RKO (cell line): ENCODE results near the gene ARSB.

Experiments
- DNase-seq: peaks from one replicate; pipeline ENCODE4 v3.0.0-alpha.2; 2016; ENCODE audit warnings: low spot score

Gene ARSB

DNA sequence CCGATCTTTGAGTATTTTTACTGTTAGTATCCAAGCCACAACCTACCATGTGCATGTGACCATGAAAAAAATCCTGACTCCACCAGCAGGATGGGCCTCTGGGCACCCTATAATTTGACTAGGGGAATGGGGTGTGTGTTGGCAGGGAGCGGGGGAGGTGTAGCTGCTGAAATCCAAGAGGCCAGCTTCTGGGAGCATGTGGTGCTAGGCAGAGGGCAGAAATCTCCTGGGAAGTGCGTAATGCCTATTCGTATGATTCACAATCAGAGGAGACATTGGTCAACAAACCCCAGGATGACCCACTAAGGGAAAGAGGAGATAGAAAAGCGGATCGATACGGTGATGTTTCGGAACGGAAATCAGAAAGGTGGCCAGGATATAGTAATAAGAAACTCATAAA lies 149.9 kb downstream of the ARSB start:
- no peak for DNase-seq

DNA sequence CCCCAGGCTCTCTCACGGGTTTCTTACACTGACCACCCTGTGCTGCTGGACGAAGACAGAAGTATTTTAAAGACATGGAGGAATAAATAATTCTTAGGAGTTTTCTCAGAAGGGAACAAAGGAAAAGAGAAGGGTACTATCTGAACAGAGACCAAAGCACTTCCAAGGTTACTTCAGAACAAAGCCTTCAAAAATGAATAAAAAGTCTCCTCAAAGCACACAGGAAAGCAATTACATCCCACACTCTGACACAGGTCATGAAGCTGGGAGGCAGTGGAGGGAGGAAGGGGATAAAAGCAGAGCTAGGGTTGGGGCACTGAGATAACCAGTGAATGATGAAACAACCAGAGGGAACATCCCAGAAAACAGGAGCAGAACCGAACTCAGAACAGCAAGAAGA lies 151.8 kb downstream of the ARSB start:
- no peak for DNase-seq

DNA sequence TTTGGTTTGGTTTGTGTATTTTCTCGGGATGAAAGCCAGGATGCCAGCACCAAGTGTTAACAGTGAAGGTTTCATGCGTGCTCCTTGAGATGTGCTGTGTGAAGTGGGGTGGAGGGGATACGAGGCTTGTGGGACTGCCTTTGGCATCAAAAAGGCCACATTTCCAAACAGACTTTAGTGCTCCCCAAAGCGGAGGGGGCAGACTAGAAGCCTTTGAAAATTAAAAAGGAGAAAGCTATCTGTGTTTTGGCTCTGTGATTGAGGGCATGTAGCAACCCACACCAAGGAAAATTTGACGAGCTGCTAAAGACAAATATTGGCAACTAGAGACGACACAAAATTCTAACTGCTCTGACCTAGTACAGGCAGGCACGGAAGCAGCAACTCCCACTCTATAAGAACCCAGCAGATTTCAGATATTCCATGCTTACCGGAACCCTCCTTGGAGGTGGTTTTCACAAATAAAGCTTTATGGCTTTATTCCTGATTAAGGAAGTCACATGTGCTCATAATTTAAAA lies 154.5 kb downstream of the ARSB start:
- DNase-seq = no peak

DNA sequence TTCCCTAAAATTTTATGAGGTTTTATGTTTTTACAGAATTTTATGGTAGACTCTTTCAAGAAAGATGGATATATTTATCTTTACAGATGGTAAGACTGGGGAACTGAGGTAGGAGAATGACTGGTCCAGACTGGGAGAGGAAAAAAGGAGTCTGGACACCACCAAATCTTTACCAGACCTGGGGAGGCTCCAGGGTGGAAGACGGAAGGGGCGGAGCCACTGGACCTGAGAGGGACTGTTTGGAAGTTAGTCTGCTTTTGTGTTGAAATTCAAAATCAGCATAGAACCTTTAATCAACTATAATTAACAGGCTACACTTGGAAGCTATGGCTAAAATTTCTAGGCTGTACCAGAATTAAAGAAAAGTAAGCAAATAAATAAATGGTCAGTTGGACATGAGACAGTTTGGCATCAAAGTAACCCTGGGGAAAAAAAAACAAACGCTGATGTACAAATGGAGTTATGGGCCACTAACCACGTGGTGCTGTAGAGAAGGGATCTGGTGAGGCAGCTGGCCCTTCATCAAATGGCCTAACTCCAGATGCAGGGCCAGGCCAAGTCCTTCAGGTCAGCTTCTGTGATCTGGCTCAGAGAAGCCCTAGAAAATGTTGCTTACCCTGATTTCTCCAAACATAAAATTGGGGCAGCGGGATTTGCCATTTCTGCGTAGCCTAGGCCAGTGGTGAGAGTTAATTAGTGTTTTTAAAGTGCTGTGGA lies 155.1 kb downstream of the ARSB start:
- no peak for DNase-seq

DNA sequence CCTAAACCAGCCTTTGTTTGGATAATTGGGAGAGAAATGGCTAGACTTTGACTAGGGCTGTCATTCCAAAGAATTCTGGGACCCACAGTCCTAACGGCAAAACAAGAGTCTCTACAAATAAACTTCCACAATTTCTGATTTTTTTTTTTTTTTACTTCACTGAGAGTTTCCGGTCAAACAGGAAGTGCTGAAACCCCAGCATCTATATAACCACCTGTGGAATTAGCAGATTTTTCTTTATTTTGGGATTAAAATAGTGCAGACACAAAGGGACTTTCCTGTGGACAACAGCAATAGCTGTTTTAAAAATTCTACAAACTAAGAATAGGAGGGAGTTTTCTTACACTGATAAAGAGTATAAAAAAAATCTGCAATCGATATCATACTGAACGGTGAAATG lies 157.4 kb downstream of the ARSB start:
- no peak for DNase-seq

DNA sequence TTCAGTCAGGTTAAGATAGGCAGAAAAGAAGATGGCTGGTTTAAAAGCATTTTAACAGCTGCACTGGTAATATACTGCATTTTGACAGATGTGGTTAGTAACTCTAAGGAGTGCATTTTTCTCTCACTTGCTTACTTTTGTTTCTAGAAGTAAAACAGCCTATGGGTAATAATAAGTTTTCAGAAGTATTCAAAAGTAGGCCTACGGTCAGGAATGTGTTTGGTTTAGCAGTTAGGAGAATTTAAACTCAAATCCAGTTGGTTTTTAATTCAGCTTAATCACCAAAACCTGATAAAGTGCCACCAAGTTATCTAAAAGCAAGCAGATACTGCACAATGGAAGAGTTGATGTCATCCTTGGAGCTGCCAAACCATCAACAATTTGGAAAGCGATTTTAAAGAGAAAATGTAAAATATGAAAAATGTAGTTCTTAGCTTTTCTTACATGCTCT lies 160.3 kb downstream of the ARSB start:
- no peak for DNase-seq

DNA sequence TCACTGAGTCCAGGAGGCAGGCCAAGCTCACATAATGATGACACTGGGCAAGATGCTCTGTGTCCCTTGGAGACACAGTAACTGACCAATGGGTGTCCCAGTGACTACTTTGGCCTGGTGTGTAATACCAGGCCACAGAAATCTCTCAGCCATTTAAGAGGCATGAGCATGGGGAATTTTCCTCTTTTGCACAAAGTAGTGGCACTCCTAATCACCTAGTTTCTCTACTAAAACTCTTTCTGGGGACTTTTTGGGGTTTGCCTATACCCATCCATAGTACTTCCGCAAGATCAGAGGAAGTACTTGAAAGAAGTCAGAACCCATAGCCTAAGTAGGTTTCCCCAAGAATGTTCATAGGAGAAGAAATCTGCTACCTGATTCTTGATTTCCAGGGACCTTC lies 161.9 kb downstream of the ARSB start:
- no peak for DNase-seq

DNA sequence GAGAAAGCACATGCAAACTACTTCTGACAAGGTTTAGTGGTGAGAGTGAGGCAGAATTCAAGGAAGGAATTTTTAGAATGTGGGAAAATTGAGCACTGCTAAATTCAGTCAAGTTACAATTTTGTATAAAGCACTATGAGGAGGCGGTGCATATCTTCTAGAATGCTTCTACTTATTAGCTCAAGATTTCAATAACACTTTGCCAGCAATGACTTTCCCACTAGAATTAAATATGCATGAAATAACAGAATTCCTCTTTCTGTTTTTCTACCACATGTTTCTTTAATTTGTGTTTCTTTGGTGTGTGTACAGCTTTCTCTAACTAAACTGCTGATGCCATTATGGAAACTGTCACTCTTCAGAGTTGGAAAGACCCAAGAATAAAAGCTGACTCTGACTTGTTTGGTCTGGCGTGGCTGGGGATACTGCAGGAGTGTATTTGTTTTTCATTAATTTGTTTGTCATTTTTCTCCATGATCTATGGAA lies 163.5 kb downstream of the ARSB start:
- DNase-seq = no peak

DNA sequence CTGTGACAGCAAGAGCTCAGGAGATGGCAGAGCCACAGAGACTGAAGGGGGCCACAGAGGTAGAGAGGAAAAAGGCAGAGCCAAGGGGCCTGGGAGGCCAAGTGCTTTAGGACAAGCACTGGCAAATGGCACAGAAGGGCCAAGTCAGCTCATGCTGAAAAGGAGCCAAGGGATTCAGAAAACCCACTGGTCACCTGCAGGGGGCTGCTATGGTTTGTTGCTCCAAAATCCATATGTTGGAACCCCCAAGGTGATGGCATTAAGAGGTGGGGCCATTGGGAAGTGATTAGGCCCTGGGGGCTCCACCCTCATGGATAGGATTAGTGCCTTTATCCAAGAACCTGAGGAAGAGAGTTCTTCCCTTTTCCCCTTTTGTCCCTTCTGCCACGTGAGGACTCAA lies 165.4 kb downstream of the ARSB start:
- no peak for DNase-seq

DNA sequence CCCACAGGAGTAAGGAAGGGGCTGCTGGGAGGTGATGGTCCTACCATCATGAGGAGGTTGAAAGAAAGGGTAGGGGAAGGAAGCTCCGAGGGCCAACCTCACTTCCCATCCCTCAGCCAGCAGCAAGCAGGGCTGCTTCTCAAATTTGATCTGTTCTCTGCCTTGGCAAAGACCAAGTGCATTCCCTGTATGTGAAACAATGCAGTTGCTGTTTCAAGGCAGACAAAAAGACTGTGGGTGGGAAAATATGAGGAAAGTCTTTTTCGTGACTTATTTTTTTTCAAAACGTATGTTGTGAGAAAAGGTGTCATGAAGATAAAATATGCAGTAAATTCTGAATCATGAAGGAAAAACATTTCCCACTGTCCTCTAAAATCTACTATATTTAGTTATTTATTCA lies 165.9 kb downstream of the ARSB start:
- no peak for DNase-seq

DNA sequence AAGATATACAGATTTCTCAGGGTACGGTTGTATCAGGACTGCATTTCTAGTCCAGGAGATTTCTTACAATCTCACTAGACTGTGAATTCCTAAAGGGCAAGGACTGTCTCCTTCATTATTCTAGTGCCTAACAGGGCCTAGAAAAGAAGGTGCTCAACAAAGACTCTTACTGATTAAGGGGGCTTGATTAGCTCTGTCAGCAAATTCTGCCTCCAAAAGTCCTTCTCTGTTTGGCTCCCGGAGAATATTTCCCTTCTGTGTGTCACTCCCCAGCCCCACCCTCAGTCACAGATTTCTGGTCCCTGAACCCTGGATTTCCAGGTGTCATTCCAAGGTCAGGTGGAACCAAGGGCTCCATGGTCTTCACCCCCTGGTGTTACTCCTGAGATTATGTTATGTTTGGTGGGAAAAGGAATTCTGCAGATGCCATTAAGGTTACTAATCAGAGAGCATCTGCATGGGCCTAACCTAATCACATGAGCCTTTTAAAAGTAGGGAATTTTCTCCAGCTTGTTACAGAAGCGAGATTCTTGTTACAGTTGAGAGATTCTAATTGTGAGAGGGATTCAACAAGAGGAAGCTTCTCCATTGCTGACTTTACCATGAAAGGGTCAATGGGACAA lies 168.9 kb downstream of the ARSB start:
- DNase-seq = no peak

DNA sequence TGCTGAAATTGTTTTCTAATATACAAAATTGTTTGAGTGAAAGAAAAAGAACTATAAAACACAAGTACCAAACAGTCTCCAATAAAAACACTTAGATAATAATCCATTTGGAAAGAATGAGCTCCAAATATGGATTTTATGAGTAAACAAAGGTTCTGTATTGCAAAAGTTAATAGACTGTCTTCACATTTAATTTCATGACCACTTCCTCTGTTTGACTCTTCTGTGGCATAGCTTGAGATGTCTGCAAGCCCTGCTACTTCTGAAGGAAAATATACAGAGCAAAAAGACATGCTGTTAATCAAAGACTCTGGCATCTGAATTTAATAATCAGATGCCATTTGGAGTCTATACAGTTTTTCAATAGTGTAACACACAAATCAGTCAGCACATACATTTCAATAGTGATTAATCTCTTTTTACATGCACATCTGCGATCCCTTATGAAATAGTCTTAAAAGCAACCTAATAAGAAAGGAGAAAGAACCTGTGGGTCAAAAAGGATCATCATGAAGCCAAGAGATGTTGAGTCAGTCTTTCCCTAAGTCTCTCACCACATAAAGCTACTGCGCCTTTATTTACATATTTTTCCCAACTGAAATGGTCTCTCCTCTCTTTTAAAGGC lies 171.1 kb downstream of the ARSB start:
- no peak for DNase-seq

DNA sequence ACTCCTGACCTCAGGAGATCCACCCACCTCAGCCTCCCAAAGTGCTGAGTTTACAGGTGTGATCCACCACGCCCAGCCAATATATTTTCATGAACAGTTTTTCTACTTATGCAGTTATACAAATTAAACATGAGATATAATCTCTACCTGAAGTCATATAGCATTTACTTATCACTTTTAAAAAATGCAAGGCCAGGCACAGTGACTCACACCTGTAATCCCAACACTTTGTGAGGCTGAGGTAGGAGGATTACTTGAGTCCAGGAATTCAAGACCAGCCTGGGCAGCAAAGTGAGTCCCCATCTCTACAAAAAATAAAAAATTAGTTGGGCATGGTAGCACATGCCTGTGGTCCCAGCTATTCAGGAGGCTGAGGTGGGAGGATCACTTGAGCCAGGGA lies 171.8 kb downstream of the ARSB start:
- DNase-seq = no peak

DNA sequence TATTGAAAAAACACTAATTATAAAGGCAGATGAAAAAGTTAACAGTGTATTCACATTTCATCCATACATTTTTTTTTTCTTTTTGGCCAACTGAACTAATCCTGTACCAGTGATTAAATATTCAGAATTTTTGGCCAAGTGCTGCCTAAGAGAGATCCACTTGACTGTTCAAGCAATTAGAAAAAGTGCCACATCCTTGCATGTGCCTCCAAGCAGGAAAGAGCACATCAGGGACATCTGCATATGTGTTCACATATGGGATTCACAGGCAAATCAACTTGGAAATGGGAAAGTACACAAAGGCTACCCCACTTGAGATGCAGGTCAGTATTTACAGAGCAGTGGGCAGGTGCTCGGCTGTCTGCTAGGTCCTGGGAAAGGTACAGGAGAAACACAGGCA lies 173.2 kb downstream of the ARSB start:
- DNase-seq = no peak

DNA sequence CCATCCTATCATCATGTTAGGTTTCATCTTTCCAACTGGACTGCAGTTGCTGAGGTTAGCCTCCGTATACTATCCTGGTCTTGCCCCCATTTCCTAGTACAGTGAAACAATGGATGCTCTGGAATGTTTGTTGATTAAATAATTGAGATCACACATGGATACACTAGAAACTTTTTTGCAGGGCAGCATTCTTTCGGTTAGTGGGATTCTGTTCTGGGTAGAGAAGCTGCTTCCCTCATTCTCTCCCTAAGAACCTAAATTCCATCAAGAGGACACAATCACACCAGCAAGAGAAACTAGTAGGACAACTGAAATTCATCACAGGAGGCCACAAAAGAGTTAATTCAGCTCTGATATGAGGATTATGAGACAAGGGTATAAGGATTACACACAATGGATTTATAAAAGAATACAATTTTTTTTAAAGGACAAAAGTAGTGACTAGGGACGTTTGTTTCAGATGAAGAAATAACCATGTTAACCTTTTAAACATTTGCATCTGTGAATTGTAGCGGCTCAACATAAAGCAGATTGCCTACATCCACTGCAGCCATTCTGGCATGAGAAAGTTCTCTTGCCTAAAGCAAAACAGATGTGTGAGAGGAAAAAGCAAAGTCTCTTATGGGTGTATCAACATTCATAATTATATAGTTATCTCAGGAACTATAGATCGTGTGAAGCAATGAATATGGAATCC lies 173.8 kb downstream of the ARSB start:
- no peak for DNase-seq

DNA sequence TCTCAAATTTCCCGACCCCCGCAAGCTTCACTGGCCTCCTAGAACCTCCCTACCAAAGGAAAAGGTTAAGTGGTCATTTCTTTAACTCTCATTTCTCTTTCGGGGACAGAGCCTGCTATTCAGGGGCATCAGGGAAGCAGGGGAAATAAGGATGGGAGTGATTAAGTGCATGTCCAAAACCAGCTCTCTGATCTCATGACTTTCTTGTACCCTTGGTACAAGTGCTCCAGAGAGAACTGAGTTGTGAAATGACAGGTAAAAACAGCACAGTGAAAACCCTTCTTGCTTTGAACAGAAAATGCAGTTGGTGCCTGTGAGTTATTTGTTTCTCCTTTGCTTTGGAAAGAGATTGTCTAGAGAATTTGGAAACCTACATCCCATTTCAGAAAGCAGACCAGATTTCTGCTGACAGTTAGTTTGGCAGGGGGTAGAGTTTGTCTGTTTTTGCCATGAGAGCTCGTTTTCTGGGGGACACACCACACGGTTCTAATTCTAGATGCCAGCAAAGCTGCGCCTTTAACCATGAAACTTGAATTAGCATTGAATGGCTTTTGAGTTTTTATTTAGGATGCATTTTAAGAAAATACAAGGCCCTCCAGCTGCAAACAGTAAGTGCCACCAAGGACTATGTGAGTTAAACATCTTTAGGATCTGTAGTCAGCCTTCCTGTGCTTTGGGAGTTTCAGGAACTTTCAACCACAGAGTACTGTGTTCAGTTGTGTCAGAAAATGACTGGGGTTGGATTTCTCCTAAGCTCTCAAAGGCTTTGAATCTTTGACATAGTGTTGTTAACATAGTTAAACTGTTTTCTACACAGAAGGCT lies 174.8 kb downstream of the ARSB start:
- no peak for DNase-seq

DNA sequence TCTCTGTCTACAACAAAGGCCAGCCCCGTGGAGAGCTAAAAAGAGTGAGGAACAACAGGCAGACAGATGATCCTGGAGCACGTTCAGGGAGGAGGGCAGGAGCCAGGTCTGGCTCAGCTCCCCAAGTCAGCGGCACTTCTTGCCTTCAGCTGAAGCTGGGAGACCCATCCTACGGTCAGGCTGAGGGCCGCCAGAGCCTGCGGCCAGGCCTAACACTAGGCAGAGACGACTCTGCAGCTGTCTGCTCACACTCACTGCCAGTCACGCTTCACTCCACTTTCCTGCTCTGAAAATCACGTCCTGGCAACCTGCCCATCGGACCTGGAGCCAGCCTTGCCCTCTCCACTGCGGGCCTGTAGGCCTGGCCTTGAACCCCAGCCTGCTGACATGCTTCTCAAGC lies 175.7 kb downstream of the ARSB start:
- DNase-seq = no peak

DNA sequence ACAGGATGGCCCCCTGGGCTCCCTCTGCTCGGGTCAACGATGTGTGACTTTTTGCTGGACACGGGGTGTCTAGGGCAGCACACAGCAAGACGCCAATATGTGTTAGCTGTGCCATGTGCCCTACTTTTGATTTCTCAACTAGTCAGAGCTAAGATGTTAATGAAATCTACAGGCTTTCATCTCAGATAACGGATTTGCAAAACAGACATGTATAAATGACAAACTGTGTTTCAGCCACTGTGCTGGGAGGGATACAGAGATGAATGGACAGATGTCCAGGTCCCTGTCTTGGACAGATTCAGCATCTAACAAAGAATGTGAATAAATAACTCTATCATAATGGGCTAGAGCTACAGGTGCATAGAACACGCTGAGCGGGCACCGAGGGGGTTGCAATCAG lies 176.3 kb downstream of the ARSB start:
- no peak for DNase-seq

DNA sequence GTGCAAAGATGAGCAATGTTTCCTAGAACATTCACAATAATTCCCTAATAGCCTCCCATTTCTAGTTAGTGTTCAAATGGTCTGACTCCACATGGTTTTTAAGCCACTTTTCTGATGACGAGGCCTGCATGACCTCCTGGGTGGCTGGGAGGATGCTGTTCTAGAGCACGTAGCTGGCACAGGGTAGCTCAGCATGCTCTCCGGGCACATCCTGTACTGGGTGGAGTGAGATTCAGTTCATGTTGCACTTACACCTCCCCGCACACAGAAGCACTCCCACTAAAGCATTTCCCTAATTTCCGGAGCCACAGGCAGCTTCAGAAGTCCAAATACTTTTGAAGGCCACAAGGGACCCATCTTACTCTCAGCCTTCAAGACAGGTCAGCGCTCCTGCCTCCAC lies 176.7 kb downstream of the ARSB start:
- DNase-seq = no peak

DNA sequence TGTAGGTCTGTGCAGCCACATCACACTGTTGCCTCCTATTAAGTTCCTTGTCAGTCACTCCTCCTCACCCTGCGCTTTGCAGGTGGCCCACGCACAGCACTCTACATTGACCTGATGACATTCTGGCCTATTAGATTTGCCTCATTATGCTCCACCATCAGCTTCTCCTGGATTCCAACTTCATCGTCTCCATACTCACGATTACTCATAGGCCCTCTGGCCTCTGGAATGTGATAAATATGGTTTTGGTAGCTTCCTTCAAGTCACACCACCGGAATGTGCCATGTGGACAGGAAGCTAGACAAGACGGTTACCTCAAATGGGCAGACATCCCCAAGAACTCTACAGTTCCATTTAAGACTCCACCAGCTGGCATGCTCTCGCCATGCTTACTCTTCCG lies 178.6 kb downstream of the ARSB start:
- no peak for DNase-seq

DNA sequence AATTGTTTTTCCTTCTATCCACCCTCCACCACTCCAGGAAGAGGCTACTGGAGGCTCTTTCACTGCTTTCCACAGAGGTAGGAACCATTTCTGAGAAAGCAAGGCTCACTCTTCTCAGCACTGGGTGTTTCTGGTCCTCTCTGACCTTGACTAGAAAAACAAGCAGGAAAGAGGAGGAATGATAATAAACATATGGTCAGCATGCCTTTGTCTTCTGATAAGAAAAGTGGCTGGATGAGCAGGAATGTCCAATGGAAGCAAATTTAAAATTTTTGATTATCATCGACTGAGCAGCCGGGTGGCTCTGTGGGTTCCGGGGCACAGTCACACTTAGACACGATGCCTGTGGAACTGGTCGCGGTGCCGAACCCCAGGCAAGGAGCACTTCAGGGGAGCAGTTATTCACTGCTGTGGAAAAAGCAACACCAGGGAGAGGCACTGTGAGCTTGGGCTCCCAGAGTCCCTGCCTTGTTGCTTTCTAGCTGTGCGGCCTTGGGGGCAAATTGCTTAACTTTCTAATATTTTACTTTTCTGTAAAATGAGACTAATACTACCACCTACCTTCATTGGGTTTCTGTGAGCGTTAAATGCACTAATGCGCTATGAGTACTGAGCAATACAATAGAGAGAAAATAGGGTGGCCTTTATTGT lies 179.5 kb downstream of the ARSB start:
- no peak for DNase-seq
